ENCODE measurements around the gene CCDC13.

DNA sequence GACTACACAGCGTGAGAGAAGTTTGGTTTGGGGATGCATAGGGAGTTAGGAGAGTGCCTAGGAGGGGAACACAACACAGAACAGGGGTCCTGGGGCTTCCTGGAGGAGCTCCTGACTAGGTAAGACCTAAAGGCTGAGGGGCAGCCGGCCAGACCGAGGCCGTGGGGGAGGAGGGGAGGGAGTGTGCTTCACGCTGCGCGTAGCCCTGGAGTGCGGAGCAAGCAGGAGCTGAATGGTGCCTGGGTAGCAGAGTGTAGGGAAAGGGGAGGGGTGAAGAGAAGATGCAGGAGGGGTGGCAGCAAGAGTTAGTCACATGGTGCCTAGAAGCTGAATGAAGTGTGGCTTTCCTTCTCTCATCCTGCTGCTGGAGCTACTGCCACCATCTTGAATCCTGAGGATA is 38.0 kb downstream of the CCDC13 start:
- TF ChIP-seq POLR2A (IDR thresholded peaks at IDR 0.05; ENCODE audit: low read depth, low read length) (no peak), CTCF (IDR thresholded peaks at IDR 0.05; ENCODE audit: extremely low read depth in 1 of 2, insufficient read depth in 1 of 2, low read depth in 1 of 2, low read length in 2 of 2) (no peak)

All from endothelial cell of umbilical vein (primary cell).